Activated naive CD8-positive, alpha-beta T cell (primary cell): ENCODE measurements around the gene NRIP2.
A peak's percentile ranks its signal among the peaks of the same experiment; 100 is the strongest.

Experiments used
- H3K27ac Mint-ChIP-seq: one replicate; pipeline ENCODE4 v1.8.0; 2021; ENCODE audit warnings: mixed read lengths
- H3K27me3 Mint-ChIP-seq: one replicate; pipeline ENCODE4 v1.8.0; 2021; ENCODE audit warnings: mixed read lengths
- H3K36me3 Mint-ChIP-seq: one replicate; pipeline ENCODE4 v1.8.0; 2021; ENCODE audit warnings: mixed read lengths
- H3K4me1 Mint-ChIP-seq: one replicate; pipeline ENCODE4 v1.8.0; 2021; ENCODE audit warnings: low read depth, mixed read lengths
- H3K4me3 Mint-ChIP-seq: one replicate; pipeline ENCODE4 v1.8.0; 2021; ENCODE audit warnings: mild to moderate bottlenecking, mixed read lengths
- H3K9me3 Mint-ChIP-seq: one replicate; pipeline ENCODE4 v1.8.0; 2021; ENCODE audit warnings: low read depth, mixed read lengths

Gene NRIP2

DNA sequence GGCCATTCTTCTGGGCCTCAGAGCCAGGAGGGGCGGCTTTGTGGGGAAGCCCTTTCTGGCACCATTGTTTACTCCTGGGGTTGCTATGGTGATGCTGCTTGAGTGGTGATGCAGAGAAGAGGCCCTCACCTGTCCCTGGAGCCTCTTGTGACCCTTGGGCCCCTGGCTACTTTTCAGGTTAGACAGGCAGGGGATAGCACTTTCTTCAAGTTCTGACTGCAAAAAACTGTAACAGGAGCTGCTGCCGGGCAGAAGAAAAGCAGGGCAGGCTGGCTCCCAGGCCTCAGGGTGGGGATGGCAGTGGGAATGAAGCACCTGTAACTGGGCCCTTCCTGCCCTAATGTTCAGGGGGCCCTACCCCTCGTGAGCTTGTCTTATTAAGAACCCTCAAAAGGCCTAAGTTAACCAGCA is 22.2 kb upstream of the NRIP2 start, which contains the start of gene TEX52:
TEX52 (minus strand) TSS at position 19 of the 411 bp plus-strand sequence; CDS start at position 6, 13 bp downstream.
- H3K4me1 Mint-ChIP-seq: no peaks in the 10 kb centered on the region
- no peaks in the 10 kb centered on the region for H3K27me3 Mint-ChIP-seq
- H3K9me3 Mint-ChIP-seq: no peaks in the 10 kb centered on the region
- peaks cover 2% of the 10 kb centered on the region for H3K36me3 Mint-ChIP-seq
- no peak within 1 kb of the TSS for H3K4me3 Mint-ChIP-seq
- no peak within 1 kb of the TSS for H3K27ac Mint-ChIP-seq

- H3K27me3 Mint-ChIP-seq: no peaks in the 10 kb centered on the region
- H3K27ac Mint-ChIP-seq: no peak overlapping the region
- no peaks in the 10 kb centered on the region for H3K9me3 Mint-ChIP-seq
- no peaks in the 10 kb centered on the region for H3K4me1 Mint-ChIP-seq
- H3K4me3 Mint-ChIP-seq: no peak overlapping the region
- H3K36me3 Mint-ChIP-seq: peaks cover 2% of the 10 kb centered on the region
Observed at GRCh38 chr12:2856051-2856450, 21.2 kb upstream of the NRIP2 start.

GRCh38 chr12:2855546-2855945 is 20.7 kb upstream of the NRIP2 start:
- H3K27me3 Mint-ChIP-seq: no peaks in the 10 kb centered on the region
- no peaks in the 10 kb centered on the region for H3K9me3 Mint-ChIP-seq
- H3K4me3 Mint-ChIP-seq: no peak overlapping the region
- peaks cover 2% of the 10 kb centered on the region for H3K36me3 Mint-ChIP-seq
- H3K27ac Mint-ChIP-seq: no peak overlapping the region
- H3K4me1 Mint-ChIP-seq: no peaks in the 10 kb centered on the region

DNA sequence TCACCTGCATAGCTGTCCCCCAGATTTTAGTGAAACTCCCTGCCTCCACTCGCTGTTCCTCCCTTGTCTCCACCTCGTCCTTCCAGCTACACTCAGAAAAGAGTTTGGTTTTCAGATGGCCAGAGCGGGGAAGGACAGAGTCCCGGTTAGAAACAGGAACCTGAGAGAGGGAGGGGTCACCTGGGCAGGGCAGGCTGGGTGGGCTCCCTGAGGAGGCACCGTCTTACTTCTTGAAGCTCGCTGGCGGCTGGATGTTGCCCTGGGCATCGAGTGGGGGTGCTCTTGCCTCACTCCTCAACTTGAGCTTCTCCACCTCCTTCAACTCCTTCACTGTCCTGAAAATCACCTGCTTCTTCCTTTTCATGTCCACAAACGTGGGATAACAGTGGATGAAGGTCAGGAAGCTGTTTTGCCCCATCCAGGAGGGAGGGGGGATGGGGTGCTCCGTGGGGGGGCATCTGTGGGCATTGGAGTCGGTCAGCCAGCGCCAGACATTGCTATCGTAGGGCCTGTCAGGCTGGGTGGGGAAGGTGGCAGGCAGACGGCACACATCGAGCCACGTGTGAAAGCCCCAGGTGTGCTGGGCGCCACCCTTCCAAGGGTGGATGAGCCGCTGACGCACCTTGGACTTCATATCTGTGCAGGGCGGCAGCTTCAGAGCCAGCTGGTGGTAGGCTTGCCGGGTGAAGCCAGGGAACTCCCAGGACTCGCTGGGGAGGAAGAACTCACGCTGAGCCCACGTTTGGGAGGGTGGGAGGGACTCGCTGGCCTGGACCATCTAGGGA is 20.0 kb upstream of the NRIP2 start:
- Mint-ChIP-seq H3K27ac (no peak overlapping the region), H3K36me3 (peaks cover 2% of the 10 kb centered on the region), H3K27me3 (no peaks in the 10 kb centered on the region), H3K9me3 (no peaks in the 10 kb centered on the region), H3K4me1 (no peaks in the 10 kb centered on the region), H3K4me3 (no peak overlapping the region)

DNA sequence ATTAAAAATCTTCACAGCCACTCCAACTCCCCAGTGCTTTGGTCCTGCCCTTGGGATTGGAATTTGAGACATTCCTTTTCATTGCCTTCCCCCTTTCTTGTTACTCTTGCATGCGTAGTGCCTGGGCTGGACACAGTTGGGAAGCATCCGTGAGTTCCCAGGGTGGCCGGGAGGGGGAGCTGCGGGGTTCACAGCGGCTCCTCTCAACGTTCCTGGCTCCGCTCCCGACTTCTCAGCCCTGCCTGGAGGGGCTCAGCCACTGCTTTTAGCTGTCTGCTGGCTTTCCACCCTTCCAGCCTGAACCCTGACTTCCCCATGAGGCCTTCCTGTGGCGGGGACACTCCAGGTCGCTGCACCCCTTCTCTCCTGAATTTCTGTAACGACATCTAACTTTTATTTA is 18.8 kb upstream of the NRIP2 start:
- peaks cover 2% of the 10 kb centered on the region for H3K36me3 Mint-ChIP-seq
- no peak overlapping the region for H3K4me3 Mint-ChIP-seq
- no peaks in the 10 kb centered on the region for H3K27me3 Mint-ChIP-seq
- no peaks in the 10 kb centered on the region for H3K4me1 Mint-ChIP-seq
- H3K27ac Mint-ChIP-seq: no peak overlapping the region
- H3K9me3 Mint-ChIP-seq: no peaks in the 10 kb centered on the region

DNA sequence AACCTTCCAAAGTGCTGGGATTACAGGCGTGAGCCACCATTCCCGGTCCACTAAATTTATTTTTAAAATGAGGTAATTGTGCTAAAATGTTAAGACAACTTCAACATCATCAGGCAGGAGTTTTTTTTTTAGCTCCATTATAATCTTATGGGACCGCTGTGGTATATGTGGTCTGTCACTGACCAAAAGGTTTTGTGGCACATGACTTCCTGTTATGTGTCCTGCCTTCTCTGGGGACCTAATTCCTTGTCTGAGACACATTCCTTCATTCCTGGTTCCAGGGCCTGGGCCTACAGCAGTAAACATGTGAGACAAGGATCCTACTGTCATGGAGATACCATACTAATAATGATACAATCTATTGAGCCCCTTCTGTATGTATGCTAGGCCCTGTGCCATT is 17.1 kb upstream of the NRIP2 start:
- H3K4me3 Mint-ChIP-seq: no peak overlapping the region
- no peak overlapping the region for H3K27ac Mint-ChIP-seq
- peaks cover 4% of the 10 kb centered on the region for H3K36me3 Mint-ChIP-seq
- H3K27me3 Mint-ChIP-seq: no peaks in the 10 kb centered on the region
- H3K4me1 Mint-ChIP-seq: no peaks in the 10 kb centered on the region
- no peaks in the 10 kb centered on the region for H3K9me3 Mint-ChIP-seq

DNA sequence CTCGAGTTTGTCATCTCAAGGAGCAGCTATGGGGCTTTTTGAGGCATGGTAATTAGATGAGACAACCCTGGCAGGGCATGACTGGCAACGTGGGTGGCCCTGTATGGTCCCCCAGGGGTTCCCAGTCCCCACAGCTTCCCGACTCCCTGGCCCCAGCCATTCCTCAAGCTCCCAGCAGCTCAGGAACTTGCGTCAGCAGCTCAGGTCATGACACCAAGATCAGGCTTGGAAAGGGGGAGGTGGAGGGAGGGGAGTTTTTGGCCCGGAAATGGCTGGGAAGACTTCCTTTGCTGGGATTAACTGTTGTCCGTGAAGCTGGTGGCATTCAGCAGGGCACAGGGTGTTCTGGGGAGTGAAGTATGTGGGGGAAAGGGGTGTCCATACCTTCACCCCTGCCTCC is 10.4 kb upstream of the NRIP2 start:
- Mint-ChIP-seq H3K36me3 (peaks cover 7% of the 10 kb centered on the region), H3K27me3 (no peaks in the 10 kb centered on the region), H3K4me3 (no peak overlapping the region), H3K4me1 (peaks cover 2% of the 10 kb centered on the region), H3K9me3 (no peaks in the 10 kb centered on the region), H3K27ac (no peak overlapping the region)

DNA sequence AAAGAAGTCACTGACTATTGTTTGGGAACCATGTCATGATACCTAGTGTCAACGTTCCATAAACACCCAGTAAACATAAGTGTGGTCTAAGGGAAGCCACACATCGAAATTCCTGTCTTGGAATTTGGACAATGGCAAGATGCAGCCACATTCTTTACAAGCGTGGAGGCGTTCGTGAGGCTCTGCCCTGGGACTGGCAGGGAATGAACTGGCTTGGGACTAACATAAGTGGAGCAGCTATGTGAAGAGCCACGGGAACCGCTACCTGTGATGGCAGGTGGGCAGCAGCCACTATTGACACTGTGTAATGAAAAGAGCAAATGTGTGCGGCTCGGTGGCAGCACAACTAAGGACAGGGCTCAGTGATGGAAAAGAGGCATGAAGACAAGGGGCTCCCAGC is 10.0 kb upstream of the NRIP2 start:
- Mint-ChIP-seq H3K4me1 (peaks cover 2% of the 10 kb centered on the region), H3K27ac (no peak overlapping the region)

GRCh38 chr12:2842948-2843347 is 8.1 kb upstream of the NRIP2 start:
- peaks cover 12% of the 10 kb centered on the region for H3K36me3 Mint-ChIP-seq
- H3K27me3 Mint-ChIP-seq: no peaks in the 10 kb centered on the region
- no peak overlapping the region for H3K27ac Mint-ChIP-seq
- H3K4me1 Mint-ChIP-seq: peaks cover 2% of the 10 kb centered on the region
- no peak overlapping the region for H3K4me3 Mint-ChIP-seq
- H3K9me3 Mint-ChIP-seq: no peaks in the 10 kb centered on the region

More for the DNA sequence above, 10.0 kb upstream of the NRIP2 start:
- Mint-ChIP-seq H3K36me3 (peaks cover 9% of the 10 kb centered on the region), H3K4me3 (no peak overlapping the region), H3K9me3 (no peaks in the 10 kb centered on the region), H3K27me3 (no peaks in the 10 kb centered on the region)

DNA sequence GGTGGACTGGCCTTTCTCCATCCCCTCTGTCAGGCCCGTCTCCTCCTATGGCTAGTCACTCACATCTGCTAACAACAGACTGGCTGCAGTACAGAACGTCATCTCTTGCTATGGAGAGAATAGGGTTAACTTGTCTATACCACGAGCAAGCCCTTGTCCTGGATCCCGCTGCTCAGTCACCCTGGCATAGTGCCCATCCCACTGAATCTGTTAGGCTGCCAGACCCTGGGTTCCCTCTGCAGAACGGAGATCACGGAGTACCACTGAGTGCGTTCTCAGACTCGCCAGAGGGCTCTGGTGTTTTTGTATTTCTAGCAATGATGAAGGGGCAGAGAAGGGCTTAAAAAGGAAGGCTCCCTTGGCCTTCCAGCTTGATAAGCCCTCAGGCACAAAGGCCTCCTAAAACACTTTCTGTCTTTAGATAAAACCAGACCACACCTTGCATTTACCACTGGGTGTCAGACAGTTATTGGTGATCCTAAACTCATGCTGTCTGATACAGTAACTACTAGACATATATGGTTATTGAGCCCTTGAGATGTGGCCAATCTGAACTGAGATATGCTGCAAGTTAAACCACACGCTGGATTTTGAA is 6.3 kb upstream of the NRIP2 start:
- H3K27ac Mint-ChIP-seq: no peak overlapping the region
- no peaks in the 10 kb centered on the region for H3K27me3 Mint-ChIP-seq
- peaks cover 2% of the 10 kb centered on the region for H3K4me1 Mint-ChIP-seq
- no peak overlapping the region for H3K4me3 Mint-ChIP-seq
- no peaks in the 10 kb centered on the region for H3K9me3 Mint-ChIP-seq
- peaks cover 13% of the 10 kb centered on the region for H3K36me3 Mint-ChIP-seq

DNA sequence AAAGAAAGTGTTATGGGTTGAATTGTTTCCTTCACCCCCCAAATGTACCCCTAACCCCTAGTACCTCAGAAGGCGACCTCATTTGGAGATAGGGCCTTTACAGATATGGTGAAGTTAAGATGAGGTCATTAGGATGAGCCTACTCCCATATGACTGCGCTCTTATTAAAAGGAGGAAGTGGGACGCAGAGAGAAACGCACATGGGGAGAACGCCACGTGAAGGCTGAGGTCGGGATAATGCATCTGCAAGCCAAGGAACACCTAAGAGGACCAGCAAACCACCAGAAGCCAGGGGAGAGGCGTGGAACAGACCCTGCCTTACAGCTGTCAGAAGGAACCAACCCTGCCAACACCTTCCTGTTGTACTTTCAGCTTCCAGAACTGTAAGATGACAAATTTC is 1.7 kb upstream of the NRIP2 start:
- peaks cover 13% of the 10 kb centered on the region for H3K4me1 Mint-ChIP-seq

GRCh38 chr12:2835691-2836403 is 1.0 kb upstream of the NRIP2 start:
- no peak overlapping the region for H3K4me3 Mint-ChIP-seq
- H3K27me3 Mint-ChIP-seq: no peaks in the 10 kb centered on the region
- H3K9me3 Mint-ChIP-seq: no peaks in the 10 kb centered on the region
- peaks cover 10% of the 10 kb centered on the region for H3K36me3 Mint-ChIP-seq
- no peak overlapping the region for H3K27ac Mint-ChIP-seq
- H3K4me1 Mint-ChIP-seq: peaks cover 13% of the 10 kb centered on the region

More for the DNA sequence above, 1.7 kb upstream of the NRIP2 start:
- Mint-ChIP-seq H3K27ac (no peak overlapping the region), H3K4me3 (no peak overlapping the region), H3K9me3 (no peaks in the 10 kb centered on the region), H3K27me3 (no peaks in the 10 kb centered on the region), H3K36me3 (peaks cover 9% of the 10 kb centered on the region)

DNA sequence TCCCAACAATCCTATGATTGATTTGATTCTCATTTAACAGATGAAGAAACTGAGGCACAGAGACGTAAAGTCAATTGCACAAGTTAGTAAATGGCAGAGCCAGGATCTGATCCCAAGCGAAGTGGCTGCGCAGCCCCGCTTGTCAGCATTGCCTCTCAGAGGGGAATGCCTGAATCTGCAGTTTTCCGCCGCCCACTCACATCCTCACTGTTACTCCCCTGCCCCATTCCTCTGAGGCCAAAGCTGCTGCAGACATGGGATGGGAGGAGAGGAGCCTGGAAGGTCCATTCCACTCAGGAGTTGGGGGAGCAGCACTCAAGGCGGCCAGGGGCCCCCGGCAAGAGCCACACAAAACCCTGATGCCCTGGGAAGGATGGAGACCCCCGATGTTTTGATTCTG is 1.0 kb downstream of the NRIP2 start:
- Mint-ChIP-seq H3K4me3 (no peak overlapping the region), H3K27ac (no peak overlapping the region), H3K27me3 (no peaks in the 10 kb centered on the region), H3K9me3 (no peaks in the 10 kb centered on the region), H3K36me3 (peaks cover 10% of the 10 kb centered on the region), H3K4me1 (peaks cover 13% of the 10 kb centered on the region)

DNA sequence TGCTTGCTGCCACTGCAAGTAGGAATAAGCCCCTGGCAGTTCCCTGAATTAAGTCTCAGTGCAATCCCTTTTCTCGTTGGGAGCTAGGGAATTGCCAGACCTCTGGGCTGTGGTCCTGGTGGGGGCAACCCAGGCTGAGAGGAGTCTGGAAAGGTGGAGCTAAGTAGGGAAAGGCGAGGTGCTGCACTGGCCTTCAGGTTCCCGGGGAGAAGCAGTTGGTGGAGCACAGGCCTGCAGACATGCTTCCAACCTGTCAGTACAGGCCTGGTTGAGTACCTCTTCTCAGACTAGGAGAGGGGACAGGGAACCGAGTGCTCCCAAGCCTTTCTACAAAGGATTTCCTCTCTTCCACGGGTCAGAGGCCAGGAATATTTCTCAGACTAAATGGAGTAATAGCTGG is 1.5 kb downstream of the NRIP2 start:
- H3K36me3 Mint-ChIP-seq: peaks cover 10% of the 10 kb centered on the region

DNA sequence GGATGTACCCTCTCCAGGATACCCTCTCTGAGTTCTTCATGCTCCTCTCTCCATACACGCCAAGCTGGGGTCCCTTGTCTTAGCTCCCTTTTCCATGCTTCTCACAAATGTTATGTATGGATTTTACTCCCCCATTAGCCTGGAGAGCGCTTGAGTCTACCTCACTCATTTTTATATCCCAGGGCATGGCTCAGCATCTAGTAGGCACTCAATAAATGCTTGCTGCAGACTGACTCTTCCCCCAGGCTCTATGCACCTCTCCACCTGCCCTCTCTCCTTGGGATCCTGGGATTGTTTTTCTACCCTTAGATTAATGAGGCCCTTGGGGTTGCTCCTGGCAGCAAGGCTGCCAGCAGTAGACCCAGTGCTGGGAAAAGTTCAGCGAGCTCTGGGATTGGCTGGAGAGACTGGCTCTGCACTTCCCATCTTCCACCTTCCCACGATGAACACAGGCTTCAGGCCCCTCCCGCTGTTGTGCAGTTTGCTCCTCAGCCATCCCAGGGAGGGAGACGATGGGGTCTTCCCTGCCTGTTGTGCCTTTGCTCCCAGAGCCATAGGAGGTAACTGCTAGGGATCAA is 2.2 kb downstream of the NRIP2 start:
- peaks cover 13% of the 10 kb centered on the region for H3K4me1 Mint-ChIP-seq
- no peaks in the 10 kb centered on the region for H3K27me3 Mint-ChIP-seq
- H3K4me3 Mint-ChIP-seq: no peak overlapping the region
- H3K27ac Mint-ChIP-seq: peak overlapping the region; percentile 70
- H3K36me3 Mint-ChIP-seq: peaks cover 13% of the 10 kb centered on the region
- no peaks in the 10 kb centered on the region for H3K9me3 Mint-ChIP-seq

More for the DNA sequence above, 1.5 kb downstream of the NRIP2 start:
- Mint-ChIP-seq H3K9me3 (no peaks in the 10 kb centered on the region), H3K27ac (no peak overlapping the region), H3K27me3 (no peaks in the 10 kb centered on the region), H3K4me3 (no peak overlapping the region), H3K4me1 (peaks cover 13% of the 10 kb centered on the region)
